MCF 10A (cell line): Measurements from ENCODE around the gene CCDC86. TPM values are rescaled to one million over a fixed set of nuclear protein-coding genes. Genes with fewer than 3 reads are reported as not detected.

ENCODE experiments used
- BruUV-seq: library from RNA; stranded (reverse); fragments of 400-500 nt; replicated peaks from 2 replicates; lab custom pipeline; 2021; lab: Mats Ljungman, UMichigan
- CTCF ChIA-PET: fragments of 300-600 bp; sonication (Branson Sonifier 250); formaldehyde crosslinking; extraction: SDS; loops from one replicate; lab custom pipeline; 2021; ENCODE audit warnings: antibody characterized with exemption, inconsistent platforms; lab: Yijun Ruan, JAX
- POLR2A ChIA-PET: fragments of 300-600, 350-650 bp; sonication (Branson Sonifier 250); formaldehyde crosslinking; extraction: SDS; loops from one replicate; lab custom pipeline; 2020; ENCODE audit warnings: antibody characterized with exemption, inconsistent platforms; lab: Yijun Ruan, JAX
- DNase-seq: peaks from one replicate; pipeline ENCODE4 v3.0.0-alpha.2; 2018; ENCODE audit not compliant: unreplicated experiment
- H3K27ac Mint-ChIP-seq: one replicate; pipeline ENCODE4 v1.8.0; 2022; ENCODE audit warnings: mild to moderate bottlenecking, low read depth, mixed read lengths; ENCODE audit not compliant: unreplicated experiment
- H3K27me3 Mint-ChIP-seq: one replicate; pipeline ENCODE4 v1.8.0; 2022; ENCODE audit warnings: mixed read lengths; ENCODE audit not compliant: insufficient read depth, unreplicated experiment
- H3K36me3 Mint-ChIP-seq: one replicate; pipeline ENCODE4 v1.8.0; 2022; ENCODE audit warnings: mild to moderate bottlenecking, moderate library complexity, mixed read lengths; ENCODE audit not compliant: insufficient read depth, unreplicated experiment
- H3K4me1 Mint-ChIP-seq: one replicate; pipeline ENCODE4 v1.8.0; 2022; ENCODE audit warnings: mixed read lengths; ENCODE audit not compliant: insufficient read depth, unreplicated experiment
- H3K4me3 Mint-ChIP-seq: one replicate; pipeline ENCODE4 v1.8.0; 2022; ENCODE audit warnings: mild to moderate bottlenecking, moderate library complexity, mixed read lengths; ENCODE audit not compliant: unreplicated experiment
- H3K9me3 Mint-ChIP-seq: one replicate; pipeline ENCODE4 v1.8.0; 2022; ENCODE audit warnings: mixed read lengths; ENCODE audit not compliant: unreplicated experiment
- intact Hi-C: fragments of 100-400 bp; cut with micrococcal nuclease; formaldehyde crosslinking; loops from 2 replicates; pipeline ENCODE4 v1.14.1; 2022
- total RNA-seq: library from RNA; stranded (reverse); gene quantifications from 2 replicates; pipeline ENCODE4 v1.2.3, GENCODE V29; 2022
- TF ChIP-seq, protein P1 (sequence below): fragments of 200-600 bp; IDR thresholded peaks from one replicate; pipeline ENCODE4 v1.8.0; 2022; ENCODE audit warnings: antibody characterized with exemption, mild to moderate bottlenecking; ENCODE audit not compliant: unreplicated experiment

The CCDC86 gene
- total RNA-seq, 1 experiment from 2014 or later: 57.8 TPM

DNA sequence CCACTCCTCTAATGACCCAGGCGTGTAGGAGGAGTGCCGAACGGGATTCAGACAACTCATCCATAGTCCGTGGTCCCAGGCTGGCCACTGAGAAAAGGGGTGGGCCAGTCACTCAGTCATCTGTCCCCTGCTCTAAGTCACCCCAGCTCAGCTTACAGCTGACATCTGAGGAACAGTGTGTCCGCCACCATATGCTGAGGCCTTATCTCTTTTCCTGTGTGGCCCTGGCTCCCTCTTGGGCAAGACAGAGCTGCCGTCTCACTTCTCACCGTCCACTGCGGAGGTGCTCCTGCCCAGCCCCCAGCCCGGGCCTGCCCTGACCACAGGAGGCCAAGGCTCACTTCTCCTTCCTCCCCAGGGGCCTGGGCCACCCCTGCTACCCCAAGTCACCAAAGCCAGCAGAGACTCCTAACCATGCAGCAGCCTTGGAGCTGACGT is 6.8 kb downstream of the CCDC86 start:
- no peak overlapping the region for H3K27ac Mint-ChIP-seq
- POLR2A ChIA-PET: no interaction called here
- H3K9me3 Mint-ChIP-seq: no peaks in the 10 kb centered on the region
- no peak overlapping the region for H3K4me3 Mint-ChIP-seq
- BruUV-seq: no TSS peak
- no peak for DNase-seq
- H3K27me3 Mint-ChIP-seq: no peaks in the 10 kb centered on the region
- peaks cover 19% of the 10 kb centered on the region for H3K4me1 Mint-ChIP-seq
- intact Hi-C loops: no loop called here
- CTCF ChIA-PET: interaction anchor here (1.5 kb wide), 1 partner anchor 17 kb away, joined by 9 read pairs; no protein-coding TSS in a partner anchor
- peaks cover 41% of the 10 kb centered on the region for H3K36me3 Mint-ChIP-seq
- TF ChIP-seq, protein P1, sequence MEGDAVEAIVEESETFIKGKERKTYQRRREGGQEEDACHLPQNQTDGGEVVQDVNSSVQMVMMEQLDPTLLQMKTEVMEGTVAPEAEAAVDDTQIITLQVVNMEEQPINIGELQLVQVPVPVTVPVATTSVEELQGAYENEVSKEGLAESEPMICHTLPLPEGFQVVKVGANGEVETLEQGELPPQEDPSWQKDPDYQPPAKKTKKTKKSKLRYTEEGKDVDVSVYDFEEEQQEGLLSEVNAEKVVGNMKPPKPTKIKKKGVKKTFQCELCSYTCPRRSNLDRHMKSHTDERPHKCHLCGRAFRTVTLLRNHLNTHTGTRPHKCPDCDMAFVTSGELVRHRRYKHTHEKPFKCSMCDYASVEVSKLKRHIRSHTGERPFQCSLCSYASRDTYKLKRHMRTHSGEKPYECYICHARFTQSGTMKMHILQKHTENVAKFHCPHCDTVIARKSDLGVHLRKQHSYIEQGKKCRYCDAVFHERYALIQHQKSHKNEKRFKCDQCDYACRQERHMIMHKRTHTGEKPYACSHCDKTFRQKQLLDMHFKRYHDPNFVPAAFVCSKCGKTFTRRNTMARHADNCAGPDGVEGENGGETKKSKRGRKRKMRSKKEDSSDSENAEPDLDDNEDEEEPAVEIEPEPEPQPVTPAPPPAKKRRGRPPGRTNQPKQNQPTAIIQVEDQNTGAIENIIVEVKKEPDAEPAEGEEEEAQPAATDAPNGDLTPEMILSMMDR: no peak

DNA sequence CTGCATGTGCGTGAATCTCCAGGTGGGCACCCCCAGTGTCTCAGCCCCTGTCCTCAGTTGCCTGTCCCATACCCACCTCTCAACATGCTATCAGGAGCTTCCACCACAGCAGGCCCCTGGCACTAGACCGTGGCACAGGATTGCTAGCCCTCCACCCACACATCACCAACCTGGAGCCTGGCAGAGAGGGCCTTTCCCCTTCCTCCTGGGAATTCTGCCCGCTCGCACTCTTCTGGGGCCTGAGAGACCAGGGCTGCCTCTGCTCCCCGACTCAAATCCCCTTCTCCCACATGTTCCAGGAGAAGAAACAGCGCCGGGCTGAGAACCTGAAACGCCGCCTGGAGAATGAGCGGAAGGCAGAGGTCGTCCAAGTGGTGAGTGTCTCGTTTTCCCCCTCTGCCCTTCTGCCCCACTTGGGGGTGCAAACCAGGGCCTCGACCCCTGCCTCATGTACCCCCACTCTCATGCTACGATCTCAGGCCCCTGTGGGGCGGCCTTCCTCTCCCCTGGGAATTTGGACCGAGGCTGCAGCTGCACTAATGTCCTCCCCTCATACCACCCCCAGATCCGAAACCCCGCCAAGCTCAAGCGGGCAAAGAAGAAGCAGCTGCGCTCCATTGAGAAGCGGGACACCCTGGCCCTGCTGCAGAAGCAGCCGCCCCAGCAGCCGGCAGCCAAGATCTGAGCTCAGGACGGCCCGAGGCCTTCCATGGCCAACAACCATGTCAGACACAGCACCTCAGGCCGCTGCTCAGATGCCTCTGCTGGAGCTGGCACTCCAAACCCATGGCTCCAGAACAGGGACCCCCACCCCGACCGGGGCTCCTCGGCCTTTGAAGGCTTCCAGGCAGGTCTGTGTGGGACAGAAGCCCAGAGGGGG is 8.0 kb downstream of the CCDC86 start:
- H3K27ac Mint-ChIP-seq: no peak overlapping the region
- no TSS peak for BruUV-seq
- POLR2A ChIA-PET: no interaction called here
- H3K27me3 Mint-ChIP-seq: no peaks in the 10 kb centered on the region
- H3K4me3 Mint-ChIP-seq: no peak overlapping the region
- TF ChIP-seq, protein P1: no peak
- no peaks in the 10 kb centered on the region for H3K9me3 Mint-ChIP-seq
- intact Hi-C loops: no loop called here
- peaks cover 41% of the 10 kb centered on the region for H3K36me3 Mint-ChIP-seq
- peaks cover 7% of the 10 kb centered on the region for H3K4me1 Mint-ChIP-seq
- CTCF ChIA-PET: interaction anchor here (0.7 to 1.9 kb wide), 5 partner anchors 12 to 50 kb away, joined by 3 to 9 read pairs (median 6); no protein-coding TSS in a partner anchor
- no peak for DNase-seq

DNA sequence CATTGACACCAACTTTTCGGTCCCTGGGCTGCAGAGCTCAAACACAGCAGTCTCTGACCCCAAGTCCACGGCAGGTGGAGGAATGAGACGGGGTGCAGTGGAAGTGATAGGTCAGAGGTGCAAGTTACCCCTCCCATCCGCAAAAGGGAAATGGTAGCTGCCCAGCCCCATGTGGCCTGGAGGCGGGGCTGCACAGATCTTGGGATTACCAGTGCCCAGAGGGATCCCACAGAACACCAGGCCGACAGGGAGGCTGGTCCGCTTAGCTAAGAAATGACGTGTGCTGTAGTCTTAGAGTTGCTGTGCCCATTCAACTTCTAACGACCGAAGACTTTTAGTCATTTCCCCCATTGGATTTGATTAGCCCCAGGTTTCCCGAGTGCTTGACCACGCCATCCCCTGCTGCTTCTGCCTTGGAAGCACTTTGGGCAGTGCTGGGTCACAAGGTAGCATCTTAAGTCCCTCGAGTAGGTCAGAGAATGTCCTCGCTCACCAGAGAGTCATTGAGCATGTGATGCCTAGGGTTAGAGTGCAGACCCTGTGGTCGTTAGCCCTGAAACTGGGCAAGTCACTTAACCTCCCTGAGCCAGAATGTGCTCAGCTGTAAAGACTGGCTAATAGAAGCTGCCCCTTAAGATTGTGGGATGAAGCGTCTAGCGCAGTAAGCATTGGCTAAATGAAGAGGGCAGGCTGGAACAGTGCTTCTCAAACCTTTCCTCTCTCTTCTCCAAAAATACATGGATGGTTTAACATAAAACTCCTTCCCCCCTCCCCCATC is 9.6 kb downstream of the CCDC86 start:
- Mint-ChIP-seq H3K27me3 (no peaks in the 10 kb centered on the region), H3K36me3 (peaks cover 27% of the 10 kb centered on the region), H3K27ac (no peak overlapping the region), H3K4me1 (no peaks in the 10 kb centered on the region), H3K9me3 (no peaks in the 10 kb centered on the region), H3K4me3 (no peak overlapping the region)
- DNase-seq: no peak
- TF ChIP-seq, protein P1: no peak
- BruUV-seq: no TSS peak
- POLR2A ChIA-PET: no interaction called here
- CTCF ChIA-PET: interaction anchor here (1.1 to 1.2 kb wide), 3 partner anchors 9 to 20 kb away, joined by 3 to 6 read pairs (median 5); no protein-coding TSS in a partner anchor
- intact Hi-C loops: no loop called here
